HEK293 (cell line): ENCODE data around the gene PPP2R3C.

Experiments
- CTCF ChIA-PET: fragments of 350-600 bp; formaldehyde crosslinking; extraction: SDS; loops from one replicate; lab custom pipeline; 2021; ENCODE audit warnings: antibody characterized with exemption; lab: Yijun Ruan, JAX
- POLR2A ChIA-PET: fragments of 300-600 bp; formaldehyde crosslinking; extraction: SDS; loops from one replicate; lab custom pipeline; 2020; ENCODE audit warnings: antibody characterized with exemption, inconsistent platforms; lab: Yijun Ruan, JAX
- H3K27ac ChIP-seq: fragments of 200-500 bp; sonication (Bioruptor generic); 2 replicates; pipeline ENCODE4 v1.5.1; 2014; ENCODE audit warnings: low read depth, low read length, control low read depth, inconsistent platforms; ENCODE audit errors: extremely low read depth
- H3K36me3 ChIP-seq, 2 experiments: fragments of 200-500 bp in 1 of 2; sonication (Bioruptor generic) in 1 of 2; 1 replicate in 1 of 2; 2 replicates in 1 of 2; pipeline ENCODE4 v1.5.1; 2014 to 2017; ENCODE audit warnings: inconsistent platforms in 2 of 2, low read length in 2 of 2; ENCODE audit not compliant: control insufficient read depth in 2 of 2, insufficient read depth in 1 of 2
- H3K4me1 ChIP-seq: fragments of 200-500 bp; sonication (Bioruptor generic); 2 replicates; pipeline ENCODE4 v1.5.1; 2014; ENCODE audit warnings: mild to moderate bottlenecking, low read length, inconsistent platforms; ENCODE audit not compliant: control insufficient read depth, insufficient read depth
- H3K4me3 ChIP-seq: 2 replicates; pipeline ENCODE4 v1.5.1; 2011; ENCODE audit warnings: low read depth, mild to moderate bottlenecking, control low read depth, low read length, moderate library complexity
- H3K9me3 ChIP-seq: fragments of 200-500 bp; sonication (Bioruptor generic); 2 replicates; pipeline ENCODE4 v1.5.1; 2014; ENCODE audit warnings: low read depth, low read length, inconsistent platforms; ENCODE audit not compliant: control insufficient read depth, insufficient read depth
- BCL11B ChIP-seq: fragments of 450-650 bp; formaldehyde crosslinking; IDR thresholded peaks from 2 replicates; pipeline ENCODE4 v1.5.1; 2016; ENCODE audit warnings: low read depth, missing biosample characterization, missing genetic modification characterization
- IKZF3 ChIP-seq: fragments of 450-650 bp; IDR thresholded peaks from 2 replicates; pipeline ENCODE4 v1.5.0; 2018; ENCODE audit warnings: missing biosample characterization, mild to moderate bottlenecking, missing genetic modification characterization, moderate library complexity
- ZBTB21 ChIP-seq: fragments of 450-650 bp; formaldehyde crosslinking; IDR thresholded peaks from 2 replicates; pipeline ENCODE4 v1.5.1; 2017; ENCODE audit warnings: missing biosample characterization, missing genetic modification characterization
- ZBTB44 ChIP-seq: fragments of 450-650 bp; IDR thresholded peaks from 2 replicates; pipeline ENCODE4 v1.5.1; 2018; ENCODE audit warnings: missing biosample characterization, mild to moderate bottlenecking, missing genetic modification characterization
- ZBTB49 ChIP-seq: fragments of 450-650 bp; formaldehyde crosslinking; IDR thresholded peaks from 2 replicates; pipeline ENCODE4 v1.5.1; 2016; ENCODE audit warnings: missing biosample characterization, missing genetic modification characterization, low read depth
- ZEB2 ChIP-seq: fragments of 450-650 bp; formaldehyde crosslinking; IDR thresholded peaks from 2 replicates; pipeline ENCODE4 v1.5.1; 2016; ENCODE audit warnings: missing biosample characterization, missing genetic modification characterization
- ZFHX2 ChIP-seq: fragments of 450-650 bp; formaldehyde crosslinking; conservative IDR thresholded peaks from 2 replicates; pipeline ENCODE4 v1.5.1; 2016; ENCODE audit warnings: missing biosample characterization, missing genetic modification characterization
- ZNF248 ChIP-seq: fragments of 450-650 bp; formaldehyde crosslinking; IDR thresholded peaks from 2 replicates; pipeline ENCODE4 v1.5.1; 2017; ENCODE audit warnings: missing biosample characterization, missing genetic modification characterization
- ZNF280D ChIP-seq: fragments of 450-650 bp; formaldehyde crosslinking; IDR thresholded peaks from 2 replicates; pipeline ENCODE4 v1.5.1; 2016; ENCODE audit warnings: missing biosample characterization, missing genetic modification characterization
- ZNF391 ChIP-seq: fragments of 450-650 bp; formaldehyde crosslinking; IDR thresholded peaks from 2 replicates; pipeline ENCODE4 v1.5.1; 2016; ENCODE audit warnings: low read depth, missing biosample characterization, missing genetic modification characterization, borderline replicate concordance
- ZNF514 ChIP-seq: fragments of 450-650 bp; formaldehyde crosslinking; IDR thresholded peaks from 2 replicates; pipeline ENCODE4 v1.5.1; 2016; ENCODE audit warnings: missing biosample characterization, missing genetic modification characterization
- ZNF518A ChIP-seq: fragments of 450-650 bp; formaldehyde crosslinking; conservative IDR thresholded peaks from 2 replicates; pipeline ENCODE4 v1.5.1; 2016; ENCODE audit warnings: low read depth, missing biosample characterization, missing genetic modification characterization
- ZNF529 ChIP-seq: fragments of 450-650 bp; formaldehyde crosslinking; IDR thresholded peaks from 2 replicates; pipeline ENCODE4 v1.5.1; 2017; ENCODE audit warnings: missing genetic modification characterization, missing biosample characterization; ENCODE audit not compliant: insufficient replicate concordance
- ZNF530 ChIP-seq: fragments of 450-650 bp; formaldehyde crosslinking; IDR thresholded peaks from 2 replicates; pipeline ENCODE4 v1.5.1; 2016; ENCODE audit warnings: low read depth, missing biosample characterization, missing genetic modification characterization
- ZNF585B ChIP-seq: fragments of 450-650 bp; formaldehyde crosslinking; IDR thresholded peaks from 2 replicates; pipeline ENCODE4 v1.5.1; 2016; ENCODE audit warnings: missing biosample characterization, missing genetic modification characterization
- ZNF692 ChIP-seq: fragments of 450-650 bp; formaldehyde crosslinking; IDR thresholded peaks from 2 replicates; pipeline ENCODE4 v1.5.1; 2016; ENCODE audit warnings: missing biosample characterization, missing genetic modification characterization
- ZNF843 ChIP-seq: fragments of 450-650 bp; formaldehyde crosslinking; IDR thresholded peaks from 2 replicates; pipeline ENCODE4 v1.5.1; 2016; ENCODE audit warnings: missing biosample characterization, missing genetic modification characterization

The PPP2R3C gene

GRCh38 chr14:35134329-35135123, 12.7 kb upstream of the PPP2R3C start:
- POLR2A ChIA-PET, result interaction anchor here (1.2 kb wide), 1 partner anchor 13 kb away, joined by 4 read pairs; the partner anchor contains the start of gene PPP2R3C
- H3K27ac ChIP-seq, result no peak overlapping the region
- no peaks in the 10 kb centered on the region for H3K4me1 ChIP-seq
- CTCF ChIA-PET, result interaction anchor here (0.7 kb wide), 1 partner anchor 96 kb away, joined by 4 read pairs; no protein-coding TSS in a partner anchor
- no peak for TF ChIP-seq ZBTB21
- TF ChIP-seq ZNF391 (tag by site-specific recombination), result no peak
- H3K4me3 ChIP-seq, result no peak overlapping the region
- no peaks in the 10 kb centered on the region for H3K9me3 ChIP-seq
- peaks cover 12 to 37% of the 10 kb centered on the region in 2 experiments; a peak in 2 of 3 replicates for H3K36me3 ChIP-seq

- H3K36me3 ChIP-seq, result peaks cover 18 to 34% of the 10 kb centered on the region in 2 experiments; a peak in 2 of 3 replicates
- CTCF ChIA-PET, result interaction anchor here (0.6 to 0.9 kb wide), 4 partner anchors 9 to 288 kb away, joined by 4 to 5 read pairs (median 4); no protein-coding TSS in a partner anchor
- no peak overlapping the region for H3K4me3 ChIP-seq
- H3K27ac ChIP-seq, result no peak overlapping the region
- POLR2A ChIA-PET, result interaction anchor here (1.2 kb wide), 1 partner anchor 12 kb away, joined by 4 read pairs; the partner anchor contains the start of gene PPP2R3C
- H3K9me3 ChIP-seq, result no peaks in the 10 kb centered on the region
- no peaks in the 10 kb centered on the region for H3K4me1 ChIP-seq
- TF ChIP-seq ZNF530, result no peak
- TF ChIP-seq IKZF3 (tag by site-specific recombination), result no peak
- no peak for TF ChIP-seq ZBTB49 (tag by site-specific recombination)
- no peak for TF ChIP-seq ZNF248 (tag by site-specific recombination)
- TF ChIP-seq ZNF843, result no peak
- TF ChIP-seq ZNF585B (tag by site-specific recombination), result no peak
- no peak for TF ChIP-seq ZNF280D (tag by site-specific recombination)
- no peak for TF ChIP-seq ZNF518A
- TF ChIP-seq ZNF529 (tag by site-specific recombination), result no peak
- TF ChIP-seq ZFHX2 (tag by site-specific recombination), result no peak
- TF ChIP-seq ZNF514 (tag by site-specific recombination), result no peak
- TF ChIP-seq ZEB2 (tag by site-specific recombination), result no peak
- no peak for TF ChIP-seq ZNF692 (tag by site-specific recombination)
- TF ChIP-seq ZBTB44 (tag by site-specific recombination), result no peak
- no peak for TF ChIP-seq BCL11B
Measured at GRCh38 chr14:35133542-35134328, 11.9 kb upstream of the PPP2R3C start.
